Stimulated activated CD8-positive, alpha-beta memory T cell treated with anti-CD3 and anti-CD28 coated beads, Interleukin-15, amount 100 ng/mL, for 4 hours (primary cell): Measurements from ENCODE around the gene IGSF9B.

Source experiments
- DNase-seq, 2 donors: peaks; one replicate each; pipeline ENCODE4 v3.0.0-alpha.2; 2020; ENCODE audit warnings: low read depth in 2 of 2

The IGSF9B gene

GRCh38 chr11:133936592-133936991, 20.2 kb downstream of the IGSF9B start:
- no peak for DNase-seq

GRCh38 chr11:133936136-133936535, 20.6 kb downstream of the IGSF9B start:
- DNase-seq: no peak

DNA sequence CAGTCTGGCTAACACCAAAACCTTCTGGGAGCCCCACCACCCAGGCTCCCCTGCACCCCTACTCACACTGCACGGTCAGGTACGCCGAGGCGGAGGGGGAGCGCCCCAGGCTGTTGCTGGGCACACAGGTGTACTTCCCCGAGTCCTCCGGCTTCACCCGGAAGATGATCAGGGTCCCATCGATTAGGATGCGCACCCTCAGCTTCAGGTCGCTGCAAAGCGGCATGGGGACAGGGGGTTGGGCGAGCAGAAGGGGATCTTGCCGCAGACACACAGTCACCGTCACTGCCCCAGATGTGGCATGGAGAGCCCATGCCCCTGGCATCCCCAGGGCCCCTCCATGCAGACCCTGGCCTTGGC, 21.2 kb downstream of the IGSF9B start:
- DNase-seq: no peak

- no peak for DNase-seq
These were observed 21.9 kb downstream of the IGSF9B start for GRCh38 chr11:133934599-133935550.

GRCh38 chr11:133934096-133934495, 22.7 kb downstream of the IGSF9B start:
- no peak for DNase-seq

- DNase-seq: no peak
These were observed 25.2 kb downstream of the IGSF9B start for GRCh38 chr11:133931449-133932060.

DNA sequence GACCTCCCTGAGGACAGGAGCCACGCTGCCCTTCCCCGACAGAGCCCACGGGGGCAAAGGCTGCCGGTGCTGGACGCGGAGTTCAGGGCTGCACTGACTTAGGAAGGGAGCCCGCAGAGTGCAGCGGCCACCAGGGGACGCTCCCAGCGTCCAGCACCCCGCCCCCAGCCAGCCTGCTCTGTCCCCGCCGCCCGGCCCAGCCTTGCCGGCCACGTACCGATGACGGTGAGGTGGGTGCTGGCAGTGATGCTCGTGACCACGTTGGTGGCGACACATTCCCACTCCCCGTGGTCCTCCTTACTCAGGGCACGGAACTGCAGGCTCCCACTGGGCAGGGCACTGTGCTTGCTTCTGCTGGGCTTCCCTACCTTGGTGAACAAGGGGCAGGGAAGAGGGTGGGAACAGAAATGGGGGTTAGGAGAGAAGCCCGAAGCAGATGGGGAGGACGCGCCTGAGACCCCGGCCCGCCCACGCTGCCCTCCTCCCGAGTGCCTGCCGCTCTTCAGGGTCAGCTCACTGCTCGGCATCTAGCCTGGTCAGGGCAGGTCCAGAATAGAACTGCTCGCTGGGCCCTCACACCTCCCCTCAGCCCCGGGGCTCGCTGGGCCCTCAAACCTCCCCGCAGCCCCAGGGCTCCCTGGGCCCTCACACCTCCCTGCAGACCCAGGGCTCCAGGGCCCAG, 25.9 kb downstream of the IGSF9B start:
- no peak for DNase-seq

DNA sequence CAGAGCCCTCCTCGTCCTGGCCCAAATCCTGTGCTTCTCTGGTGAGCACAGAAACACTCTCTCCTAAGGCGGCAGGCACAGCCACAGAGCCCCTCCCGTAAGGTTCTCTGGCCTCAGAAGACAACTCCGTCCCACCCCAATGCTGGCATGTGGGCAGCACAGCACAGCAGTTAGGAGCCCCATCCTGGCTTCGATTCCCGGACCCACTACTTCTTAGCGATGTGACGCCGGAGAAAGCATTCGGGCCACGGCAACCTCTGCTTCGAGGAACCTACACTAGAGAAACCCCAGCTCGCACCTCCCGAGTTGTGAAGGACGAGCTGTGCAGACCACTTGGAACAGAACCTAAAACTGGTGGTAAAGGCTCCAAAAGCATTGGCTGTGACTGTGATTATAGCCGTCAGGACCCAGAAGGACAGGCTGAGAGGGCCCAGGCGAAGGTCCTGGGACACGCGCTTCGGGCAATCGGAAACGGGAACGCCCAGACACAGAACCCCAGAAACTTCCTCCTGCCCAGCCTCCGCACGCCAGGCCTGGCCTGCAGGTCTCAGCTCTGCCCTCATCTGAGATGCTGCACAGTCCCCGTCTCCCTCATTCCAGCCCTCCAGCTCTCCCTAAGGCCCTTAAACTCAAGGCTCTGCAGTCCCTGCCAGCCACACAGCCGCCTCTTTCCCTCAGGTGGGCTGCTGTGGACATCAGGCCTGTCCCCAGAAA, 26.6 kb downstream of the IGSF9B start:
- no peak for DNase-seq

- DNase-seq: no peak
These were observed 27.2 kb downstream of the IGSF9B start for GRCh38 chr11:133929401-133930052.

GRCh38 chr11:133928628-133929059, 28.1 kb downstream of the IGSF9B start:
- peak in 1 of 2 donors; percentile 30 for DNase-seq

DNA sequence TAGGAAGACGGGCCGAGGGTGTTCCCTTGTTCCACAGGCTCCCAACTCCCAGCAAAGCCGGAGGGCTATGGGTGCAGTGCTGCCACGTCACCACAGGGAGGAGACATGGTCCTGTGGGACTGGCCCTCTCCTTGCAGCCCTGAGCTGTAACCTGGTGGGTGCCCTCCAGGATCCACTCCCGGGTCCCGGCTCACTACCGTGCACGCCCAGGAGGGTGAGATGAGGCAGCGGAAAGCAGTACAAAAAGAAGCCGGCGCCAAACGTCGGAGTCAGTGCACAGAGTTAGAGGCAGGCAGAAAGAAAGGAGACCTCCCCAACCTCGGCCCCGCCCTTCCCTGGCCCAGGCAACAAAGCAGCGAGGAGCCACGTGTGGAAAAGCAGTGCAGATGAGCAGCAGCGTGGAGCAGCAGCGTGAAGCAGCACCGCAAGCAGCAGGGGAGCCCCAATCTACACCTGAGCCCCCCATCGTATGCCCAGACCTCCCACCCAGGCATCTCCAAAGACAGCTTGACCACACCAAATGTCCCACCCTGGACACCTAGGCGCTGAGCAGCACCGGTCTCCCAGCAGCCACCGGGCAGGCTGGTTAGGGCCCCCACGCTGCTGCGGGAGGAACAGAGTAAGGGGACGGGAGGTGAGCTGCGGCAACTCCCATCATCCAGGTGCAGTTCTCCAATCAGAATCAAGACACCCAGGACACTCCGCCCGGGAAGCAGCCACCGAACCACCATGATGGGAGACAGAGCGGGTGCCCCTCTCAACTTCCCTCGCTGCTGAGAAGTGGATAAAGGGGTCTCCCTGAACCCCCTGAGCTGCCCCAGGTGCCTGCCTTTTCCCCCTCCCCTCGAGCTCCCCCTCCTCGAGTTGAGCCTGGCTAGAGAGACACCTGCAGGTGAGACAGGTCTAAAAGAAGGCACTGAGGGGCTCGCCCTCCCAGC, 28.8 kb downstream of the IGSF9B start:
- peak; percentile 7 to 42 for DNase-seq

DNA sequence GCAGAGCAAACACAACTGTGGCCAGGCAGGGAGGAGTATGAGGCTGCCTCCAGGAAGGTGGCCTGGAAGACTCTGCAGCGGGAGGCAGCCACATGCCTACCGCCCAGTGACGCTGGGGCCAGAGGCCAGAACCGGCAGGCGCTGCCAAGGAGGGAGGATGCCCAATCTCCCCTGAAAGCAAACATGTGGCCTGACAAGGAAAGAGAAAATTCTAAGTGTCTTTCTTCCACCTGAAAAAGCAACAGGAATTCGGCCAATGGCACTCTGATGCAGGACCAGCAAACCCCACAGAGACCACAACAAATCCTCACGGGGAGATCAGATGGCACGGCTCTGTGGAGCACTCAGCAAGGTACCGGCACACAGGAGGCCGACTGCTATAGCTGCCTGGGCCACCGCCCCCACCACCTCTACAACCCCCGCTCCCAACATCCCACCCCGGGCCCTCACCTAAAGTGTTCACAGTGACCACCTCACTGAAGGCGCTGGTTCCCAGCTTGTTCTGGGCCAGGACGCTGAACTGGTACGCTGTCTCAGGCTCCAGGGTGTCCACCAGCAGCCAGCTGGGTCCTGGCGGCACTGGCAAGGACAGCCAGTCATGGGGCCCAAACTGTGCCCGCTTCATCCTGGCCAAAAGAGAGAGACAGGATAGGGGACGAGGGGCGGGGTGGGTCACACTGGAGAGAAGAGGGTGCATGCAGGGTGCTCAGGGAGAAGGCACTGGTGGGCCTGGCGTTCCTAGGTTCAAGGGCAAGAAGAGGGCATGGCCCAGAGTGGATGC, 30.1 kb downstream of the IGSF9B start:
- DNase-seq: no peak

GRCh38 chr11:133925756-133926155, 31.0 kb downstream of the IGSF9B start:
- no peak for DNase-seq

- no peak for DNase-seq
These were observed 32.1 kb downstream of the IGSF9B start for GRCh38 chr11:133924661-133925060.

DNA sequence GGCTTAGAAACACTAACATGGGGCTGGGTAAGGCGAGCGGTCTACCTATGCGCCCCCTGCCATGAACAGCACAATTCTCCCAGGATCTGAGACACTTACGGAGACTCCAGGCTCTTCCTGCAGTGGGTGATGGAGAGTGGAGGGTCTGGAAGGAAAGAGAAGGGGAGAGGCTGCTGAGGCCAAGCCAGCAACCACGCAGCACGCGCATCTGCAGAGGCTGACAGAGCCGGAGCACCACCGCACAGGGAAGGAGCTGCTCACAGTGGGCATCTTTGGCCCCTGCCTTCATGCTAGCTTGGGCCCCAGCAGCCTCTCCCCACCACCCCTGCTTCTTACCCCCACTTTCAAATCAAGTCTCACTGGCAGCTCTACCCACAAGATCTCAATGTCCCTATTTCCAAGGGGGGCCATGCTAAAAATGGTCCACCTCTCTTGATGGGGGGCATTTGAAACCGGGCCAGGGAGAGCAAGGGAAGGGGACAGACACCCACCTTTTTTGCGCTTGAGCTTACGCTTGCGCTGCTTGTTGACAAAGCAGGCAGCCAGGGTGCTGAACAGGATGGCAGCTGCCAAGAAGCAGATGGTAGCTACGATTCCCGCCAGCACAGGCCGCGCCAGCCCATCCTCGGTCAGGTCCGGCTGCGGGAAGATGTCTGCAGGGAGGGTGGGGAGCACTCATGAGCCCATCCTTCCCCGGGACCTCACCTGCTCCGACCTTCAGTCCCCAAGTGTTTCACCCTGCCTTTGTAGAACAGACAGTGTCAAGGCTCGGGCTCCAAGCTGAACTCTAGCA, 34.5 kb downstream of the IGSF9B start:
- DNase-seq: no peak

DNA sequence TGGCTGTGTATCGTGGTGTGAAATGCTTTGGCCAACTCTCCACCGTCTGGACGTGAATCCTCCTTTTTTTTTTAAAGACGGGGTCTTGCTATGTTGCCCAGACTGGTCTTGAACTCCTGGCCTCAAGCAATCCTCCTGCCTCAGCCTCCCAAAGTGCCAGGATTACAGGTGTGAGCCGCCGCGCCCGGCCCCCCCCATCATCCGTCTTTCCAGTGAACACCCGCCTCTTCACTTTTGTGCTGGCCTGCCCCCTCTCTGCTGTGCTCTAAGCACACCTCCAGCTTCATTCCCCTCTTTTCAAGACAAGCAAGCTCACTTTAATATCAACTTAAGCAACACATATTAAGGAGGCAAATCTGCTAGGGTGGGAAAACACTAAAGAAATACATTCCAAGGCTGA, 35.3 kb downstream of the IGSF9B start:
- no peak for DNase-seq

GRCh38 chr11:133921026-133921425, 35.7 kb downstream of the IGSF9B start:
- no peak for DNase-seq

DNA sequence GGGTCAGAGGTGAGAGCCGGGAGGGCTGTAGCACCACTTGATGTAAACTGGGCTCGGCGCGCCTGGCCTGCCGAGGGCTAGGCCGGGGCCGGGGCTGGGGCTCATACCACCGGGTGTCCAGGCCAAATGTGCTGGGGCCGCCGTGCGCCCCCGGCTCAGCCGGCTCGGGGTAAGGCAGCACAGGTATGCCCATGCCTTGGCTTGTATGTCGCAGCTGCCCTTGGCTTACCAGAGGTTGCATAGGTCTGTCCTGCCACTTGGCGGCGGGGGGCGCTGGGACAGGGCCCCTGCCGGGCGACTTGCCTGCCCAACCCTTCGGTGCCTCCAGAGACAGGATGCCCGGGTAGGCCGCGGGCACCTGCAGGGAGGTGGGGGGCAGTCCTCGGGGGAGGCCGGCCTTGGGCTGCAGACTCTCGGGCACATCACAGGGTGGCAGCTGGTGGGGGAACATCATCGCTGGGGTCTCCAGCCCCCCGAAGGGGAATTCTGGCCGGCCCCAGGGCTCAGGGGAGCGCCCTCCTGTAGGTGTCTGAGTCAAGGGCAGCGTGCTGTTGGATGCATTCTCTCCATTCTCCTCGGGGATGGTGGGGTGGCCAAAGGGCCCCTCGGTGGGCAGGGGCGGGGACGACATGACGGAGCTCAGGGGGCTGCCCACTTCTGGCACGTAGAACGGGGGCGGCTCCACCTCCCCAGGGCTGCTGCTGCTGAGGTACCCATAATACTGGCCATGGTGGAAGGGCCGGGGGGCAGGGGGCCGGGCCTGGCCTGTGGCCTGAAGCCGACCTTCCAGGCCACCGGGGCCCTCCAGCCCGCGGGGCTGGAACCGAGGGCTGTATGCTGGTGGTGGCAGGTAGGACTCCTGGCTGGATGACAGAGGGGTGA, 36.4 kb downstream of the IGSF9B start:
- DNase-seq: no peak
